ENCODE data around the gene ZSCAN10. TPM values are rescaled to one million over a fixed set of nuclear protein-coding genes. Genes with fewer than 3 reads are reported as not detected.

Gene ZSCAN10
- total RNA-seq, 2 experiments from 2014 or later = 0.19 TPM; not detected in 1

GRCh38 chr16:3066440-3066748, 32.7 kb downstream of the ZSCAN10 start:
- peaks cover 70% of the 10 kb centered on the region for H3K4me1 Mint-ChIP-seq (ENCODE audit: low read depth)

GRCh38 chr16:3065742-3066439, 33.2 kb downstream of the ZSCAN10 start:
- Mint-ChIP-seq H3K4me1 (ENCODE audit: low read depth) (peaks cover 67% of the 10 kb centered on the region), H3K4me3 (peak overlapping the region; percentile 99), H3K27ac (peak overlapping the region; percentile 100), H3K27me3 (peaks cover 4% of the 10 kb centered on the region), H3K9me3 (no peaks in the 10 kb centered on the region), H3K36me3 (peaks cover 48% of the 10 kb centered on the region)
- ChIA-PET CTCF (interaction anchor here (0.9 to 12.3 kb wide), 10 partner anchors 9 to 108 kb away, joined by 3 to 270 read pairs (median 6); no protein-coding TSS in a partner anchor), POLR2A (interaction anchor here (0.5 to 6.1 kb wide), 10 partner anchors 10 to 377 kb away, joined by 3 to 89 read pairs (median 4); partner anchors contain the start of genes NAA60, ZNF213, ZNF597 and ZSCAN10)
- intact Hi-C loops (cut with micrococcal nuclease) = loop anchor here (1.0 kb wide), 1 partner anchor 9 kb away; no protein-coding TSS in a partner anchor
- DNase-seq = peak; percentile 19

More at GRCh38 chr16:3066440-3066748, 32.7 kb downstream of the ZSCAN10 start:
- no peaks in the 10 kb centered on the region for H3K9me3 Mint-ChIP-seq
- peak overlapping the region; percentile 99 for H3K4me3 Mint-ChIP-seq
- intact Hi-C loops (cut with micrococcal nuclease) = no loop called here
- H3K27ac Mint-ChIP-seq = peak overlapping the region; percentile 100
- peaks cover 4% of the 10 kb centered on the region for H3K27me3 Mint-ChIP-seq
- POLR2A ChIA-PET = interaction anchor here (1.0 to 6.1 kb wide), 5 partner anchors 10 to 68 kb away, joined by 3 to 89 read pairs (median 10); partner anchors contain the start of gene ZNF213
- DNase-seq = no peak
- CTCF ChIA-PET = interaction anchor here (1.2 to 12.3 kb wide), 5 partner anchors 9 to 62 kb away, joined by 5 to 270 read pairs (median 7); no protein-coding TSS in a partner anchor
- peaks cover 48% of the 10 kb centered on the region for H3K36me3 Mint-ChIP-seq

- peak within 1 kb of the TSS; percentile 100 for H3K27ac Mint-ChIP-seq
- ChIA-PET POLR2A (interaction anchor here (0.5 to 6.1 kb wide), 10 partner anchors 11 to 378 kb away, joined by 3 to 89 read pairs (median 4); partner anchors contain the start of genes NAA60, ZNF213, ZNF597 and ZSCAN10), CTCF (interaction anchor here (0.5 to 12.3 kb wide), 10 partner anchors 10 to 109 kb away, joined by 3 to 270 read pairs (median 4); no protein-coding TSS in a partner anchor)
- peaks cover 4% of the 10 kb centered on the region for H3K27me3 Mint-ChIP-seq
- H3K36me3 Mint-ChIP-seq = peaks cover 46% of the 10 kb centered on the region
- intact Hi-C loops (cut with micrococcal nuclease) = loop anchor here (1.0 kb wide), 1 partner anchor 10 kb away; no protein-coding TSS in a partner anchor
- peak within 1 kb of the TSS; percentile 99 for H3K4me3 Mint-ChIP-seq
- peaks cover 67% of the 10 kb centered on the region for H3K4me1 Mint-ChIP-seq (ENCODE audit: low read depth)
- no peaks in the 10 kb centered on the region for H3K9me3 Mint-ChIP-seq
- peak; percentile 87 for DNase-seq
These were observed 33.9 kb downstream of the ZSCAN10 start, which contains the start of gene IL32 for GRCh38 chr16:3065069-3065741. Gene IL32, plus strand, starts transcription at chr16:3065640. Its CDS starts 172 bp downstream, at chr16:3065812.

DNA sequence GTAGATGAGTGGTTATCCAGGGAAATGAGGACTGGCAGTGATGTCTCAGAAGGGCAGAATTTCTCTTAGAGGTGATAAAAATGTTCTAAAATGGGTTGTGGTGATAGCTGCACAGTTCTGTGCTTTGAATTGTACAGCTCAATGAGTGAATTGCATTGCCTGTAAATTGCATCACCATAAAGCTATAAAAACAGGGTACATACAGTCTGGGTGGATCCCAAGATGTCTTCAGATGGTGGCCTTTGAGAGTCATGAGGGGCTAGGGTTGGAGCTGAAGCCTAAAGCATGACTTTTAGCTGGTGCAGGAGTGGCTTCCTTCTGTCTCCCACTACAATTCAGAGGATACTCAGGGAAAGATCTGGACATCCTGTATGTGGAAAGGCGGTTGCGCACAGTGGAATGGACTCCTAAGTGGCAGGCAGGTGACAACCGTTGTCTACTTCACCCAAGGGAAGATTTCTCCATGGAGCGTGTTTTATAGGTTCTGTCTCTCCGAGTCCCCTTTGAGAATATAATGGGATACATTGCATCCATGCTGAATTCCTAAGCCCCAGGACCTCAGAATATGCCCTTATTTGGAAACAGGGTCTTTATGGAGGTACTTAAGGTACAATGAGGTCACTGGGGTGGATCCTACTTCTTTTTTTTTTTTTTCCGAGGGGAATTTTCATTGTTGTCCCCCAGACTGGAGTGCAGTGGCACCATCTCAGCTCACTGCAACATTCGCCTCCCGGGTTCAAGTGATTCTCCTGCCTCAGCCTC, 35.3 kb downstream of the ZSCAN10 start:
- DNase-seq = no peak
- Mint-ChIP-seq H3K4me3 (peak overlapping the region; percentile 99), H3K36me3 (peaks cover 34% of the 10 kb centered on the region), H3K4me1 (ENCODE audit: low read depth) (peaks cover 62% of the 10 kb centered on the region), H3K27ac (peak overlapping the region; percentile 100), H3K27me3 (peaks cover 4% of the 10 kb centered on the region), H3K9me3 (no peaks in the 10 kb centered on the region)
- intact Hi-C loops (cut with micrococcal nuclease) = no loop called here
- ChIA-PET CTCF (interaction anchor here (0.7 to 12.3 kb wide), 9 partner anchors 14 to 393 kb away, joined by 3 to 270 read pairs (median 4); partner anchors contain the start of gene ZNF213), POLR2A (interaction anchor here (1.9 to 6.1 kb wide), 2 partner anchors 13 to 25 kb away, joined by 4 to 89 read pairs; no protein-coding TSS in a partner anchor)

DNA sequence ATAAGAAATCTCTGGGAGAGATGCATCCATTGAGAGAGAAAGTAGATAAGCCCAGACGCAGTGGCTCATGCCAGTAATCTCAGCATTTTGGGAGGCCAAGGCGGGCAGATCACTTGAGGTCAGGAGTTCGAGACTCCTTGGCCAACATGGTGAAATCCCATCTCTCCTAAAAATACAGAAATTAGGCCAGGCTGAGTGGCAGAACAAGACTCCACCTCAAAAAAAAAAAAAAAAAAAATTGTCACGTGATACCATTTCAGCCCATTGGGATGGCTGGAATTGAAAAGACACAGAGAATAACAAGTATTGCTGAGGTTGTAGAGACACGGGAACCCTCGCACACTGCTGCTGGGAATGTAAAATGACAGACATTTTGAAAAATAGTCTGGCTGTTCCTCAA, 36.5 kb downstream of the ZSCAN10 start:
- Mint-ChIP-seq H3K27me3 (peaks cover 4% of the 10 kb centered on the region), H3K4me1 (ENCODE audit: low read depth) (peaks cover 57% of the 10 kb centered on the region)
- POLR2A ChIA-PET = no interaction called here

DNA sequence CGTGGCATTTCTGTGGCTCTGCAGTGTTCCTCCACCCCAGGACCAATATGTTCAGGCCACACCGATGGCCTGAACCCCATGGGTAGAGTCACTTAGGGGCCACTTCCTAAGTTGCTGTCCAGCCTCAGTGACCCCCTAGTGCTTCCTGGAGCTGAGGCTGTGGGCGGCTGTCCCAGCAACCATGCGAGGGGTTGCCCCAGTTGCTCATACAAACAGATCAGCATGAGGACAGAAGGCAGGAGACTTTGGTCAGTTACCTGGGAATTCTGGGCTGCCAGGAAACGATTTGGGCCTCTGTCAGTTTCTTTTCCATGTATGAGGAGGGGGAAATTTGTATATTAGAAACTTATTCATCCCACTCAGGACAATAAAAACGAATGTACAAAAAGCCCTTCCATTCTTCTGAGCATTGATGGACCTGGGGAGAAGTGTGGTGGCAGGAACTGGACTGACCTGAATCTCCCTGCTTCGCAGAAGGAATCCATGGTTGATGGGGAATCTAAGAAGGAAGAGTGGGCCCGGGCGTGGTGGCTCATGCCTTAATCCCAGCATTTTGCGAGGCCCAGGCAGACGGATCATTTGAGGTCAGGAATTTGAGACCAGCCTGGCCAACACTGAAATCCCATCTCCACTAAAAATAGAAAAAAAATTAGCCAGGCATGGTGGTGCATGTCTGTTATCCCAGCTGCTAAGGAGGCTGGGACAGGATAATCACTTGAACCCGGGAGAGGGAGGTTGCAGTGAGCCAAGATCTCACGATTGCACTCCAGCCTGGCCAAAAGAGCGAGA, 38.6 kb downstream of the ZSCAN10 start:
- peaks cover 1% of the 10 kb centered on the region for H3K27me3 Mint-ChIP-seq
- CTCF ChIA-PET = interaction anchor here (0.9 to 12.3 kb wide), 13 partner anchors 10 to 108 kb away, joined by 3 to 270 read pairs (median 7); no protein-coding TSS in a partner anchor
- no peaks in the 10 kb centered on the region for H3K9me3 Mint-ChIP-seq
- peaks cover 68% of the 10 kb centered on the region for H3K4me1 Mint-ChIP-seq (ENCODE audit: low read depth)
- peak overlapping the region; percentile 95 for H3K27ac Mint-ChIP-seq
- peak; percentile 22 for DNase-seq
- POLR2A ChIA-PET = interaction anchor here (2.3 to 3.0 kb wide), 3 partner anchors 16 to 74 kb away, joined by 14 to 23 read pairs (median 17); partner anchors contain the start of gene ZNF213
- intact Hi-C loops (cut with micrococcal nuclease) = no loop called here
- peaks cover 13% of the 10 kb centered on the region for H3K36me3 Mint-ChIP-seq
- peak overlapping the region; percentile 79 for H3K4me3 Mint-ChIP-seq

More for the DNA sequence above, 36.5 kb downstream of the ZSCAN10 start:
- DNase-seq = no peak
- Mint-ChIP-seq H3K4me3 (no peak overlapping the region), H3K9me3 (no peaks in the 10 kb centered on the region), H3K27ac (peak overlapping the region; percentile 100), H3K36me3 (peaks cover 23% of the 10 kb centered on the region)
- intact Hi-C loops (cut with micrococcal nuclease) = no loop called here
- CTCF ChIA-PET = interaction anchor here (0.8 to 12.3 kb wide), 6 partner anchors 32 to 104 kb away, joined by 3 to 270 read pairs (median 4); no protein-coding TSS in a partner anchor

GRCh38 chr16:3059723-3060242, 39.3 kb downstream of the ZSCAN10 start:
- H3K4me1 Mint-ChIP-seq (ENCODE audit: low read depth) = peaks cover 69% of the 10 kb centered on the region
- ChIA-PET CTCF (interaction anchor here (0.7 to 12.3 kb wide), 24 partner anchors 9 to 109 kb away, joined by 3 to 270 read pairs (median 7); partner anchors contain the start of genes ZNF213 and ZSCAN10), POLR2A (interaction anchor here (0.6 to 3.0 kb wide), 7 partner anchors 11 to 75 kb away, joined by 3 to 23 read pairs (median 4); partner anchors contain the start of gene ZNF213)
- no peak for DNase-seq
- intact Hi-C loops (cut with micrococcal nuclease) = loop anchor here (1.0 to 2.0 kb wide), 4 partner anchors 15 to 70 kb away; no protein-coding TSS in a partner anchor
- H3K9me3 Mint-ChIP-seq = no peaks in the 10 kb centered on the region
- peak overlapping the region; percentile 95 for H3K27ac Mint-ChIP-seq
- H3K27me3 Mint-ChIP-seq = no peaks in the 10 kb centered on the region
- peak overlapping the region; percentile 79 for H3K4me3 Mint-ChIP-seq
- H3K36me3 Mint-ChIP-seq = peaks cover 16% of the 10 kb centered on the region

- Mint-ChIP-seq H3K4me1 (ENCODE audit: low read depth) (peaks cover 68% of the 10 kb centered on the region), H3K27me3 (no peaks in the 10 kb centered on the region), H3K27ac (peak overlapping the region; percentile 95), H3K9me3 (no peaks in the 10 kb centered on the region), H3K4me3 (peak overlapping the region; percentile 91), H3K36me3 (peaks cover 18% of the 10 kb centered on the region)
- peak; percentile 92 for DNase-seq
- ChIA-PET CTCF (interaction anchor here (0.7 to 12.3 kb wide), 44 partner anchors 8 to 123 kb away, joined by 3 to 270 read pairs (median 6); partner anchors contain the start of genes MMP25, TNFRSF12A, ZNF213 and ZSCAN10), POLR2A (interaction anchor here (0.5 to 3.0 kb wide), 11 partner anchors 10 to 91 kb away, joined by 3 to 23 read pairs (median 4); partner anchors contain the start of gene ZNF213)
- intact Hi-C loops (cut with micrococcal nuclease) = loop anchor here (1.0 to 2.0 kb wide), 4 partner anchors 16 to 70 kb away; no protein-coding TSS in a partner anchor
These were observed 39.9 kb downstream of the ZSCAN10 start for GRCh38 chr16:3059041-3059722.

- intact Hi-C loops (cut with micrococcal nuclease) = loop anchor here (1.0 to 2.0 kb wide), 4 partner anchors 16 to 71 kb away; no protein-coding TSS in a partner anchor
- ChIA-PET CTCF (interaction anchor here (0.8 to 12.3 kb wide), 39 partner anchors 9 to 124 kb away, joined by 3 to 270 read pairs (median 6); partner anchors contain the start of genes HCFC1R1, MMP25, THOC6 and TNFRSF12A), POLR2A (interaction anchor here (0.8 to 3.0 kb wide), 8 partner anchors 10 to 92 kb away, joined by 3 to 23 read pairs (median 4); partner anchors contain the start of gene ZNF213)
- no peaks in the 10 kb centered on the region for H3K9me3 Mint-ChIP-seq
- peak overlapping the region; percentile 79 for H3K27ac Mint-ChIP-seq
- peaks cover 23% of the 10 kb centered on the region for H3K36me3 Mint-ChIP-seq
- peak overlapping the region; percentile 91 for H3K4me3 Mint-ChIP-seq
- peak; percentile 73 for DNase-seq
- no peaks in the 10 kb centered on the region for H3K27me3 Mint-ChIP-seq
- peaks cover 63% of the 10 kb centered on the region for H3K4me1 Mint-ChIP-seq (ENCODE audit: low read depth)
These were observed 40.7 kb downstream of the ZSCAN10 start for GRCh38 chr16:3058139-3059030.

Measured in activated CD4-positive, alpha-beta memory T cell treated with anti-CD3 and anti-CD28 coated beads for 36 hours (primary cell).